Measurements from ENCODE around the gene C6orf89.
"Not testable (repeated sequence)": the region's sequence is repeated elsewhere in the genome, so short reads cannot be mapped to it uniquely, and the experiment has no call there.

The C6orf89 gene

DNA sequence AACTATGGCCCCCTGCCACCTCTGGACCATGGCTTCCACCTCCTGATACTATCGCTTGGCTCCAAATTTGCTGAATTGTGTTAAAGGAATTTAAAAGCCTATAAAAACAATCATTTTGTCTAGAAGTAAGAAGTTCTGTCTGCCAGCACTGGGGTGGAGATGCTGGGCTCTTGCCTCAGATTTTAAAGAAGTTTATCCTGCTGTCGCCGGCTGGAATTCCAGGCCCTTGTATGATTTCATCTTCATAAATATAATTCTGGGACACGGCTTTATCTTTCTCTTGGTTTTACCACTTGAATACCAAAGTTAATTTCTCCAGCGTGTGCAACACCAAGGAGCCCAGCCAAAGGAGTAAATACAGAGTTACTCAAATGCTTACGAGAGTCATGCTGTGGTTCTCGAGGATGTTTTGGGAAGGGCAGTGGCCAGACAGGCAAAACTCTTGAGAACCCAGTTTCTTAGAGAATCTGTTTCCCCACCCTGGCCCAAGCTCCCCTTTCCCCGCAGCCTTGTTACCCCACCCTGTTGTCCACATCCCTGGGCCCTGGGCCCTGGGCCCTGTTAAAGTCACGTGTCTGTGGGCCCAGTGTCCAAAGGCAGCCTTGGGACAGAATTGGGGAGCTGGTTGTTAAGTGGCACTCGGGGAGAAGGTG, 31.9 kb downstream of the C6orf89 start:
- H3K27ac ChIP-seq, result no peak overlapping the region
- DNase-seq (ENCODE audit: low read depth, low spot score), result no peak

DNA sequence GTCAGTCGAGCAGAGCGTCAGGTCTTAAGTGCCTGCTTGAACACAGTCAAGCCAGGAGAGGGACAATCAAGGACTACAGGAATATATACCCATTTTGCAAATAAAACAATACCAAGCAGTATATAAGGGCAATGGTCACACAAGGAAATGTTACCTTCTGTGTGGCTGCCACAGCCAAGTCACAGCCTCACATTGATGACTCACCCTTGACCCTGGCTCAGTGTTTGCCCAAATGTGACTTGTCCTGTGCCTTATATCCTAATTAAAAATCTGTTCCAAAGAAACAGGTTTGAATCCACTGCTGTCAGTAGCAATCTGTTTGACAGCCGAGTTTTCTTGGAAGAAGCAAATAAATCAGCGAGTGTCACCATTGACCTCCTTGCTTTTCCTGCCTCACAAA, 34.3 kb downstream of the C6orf89 start:
- H3K27ac ChIP-seq, result no peak overlapping the region
- DNase-seq (ENCODE audit: low read depth, low spot score), result no peak

DNA sequence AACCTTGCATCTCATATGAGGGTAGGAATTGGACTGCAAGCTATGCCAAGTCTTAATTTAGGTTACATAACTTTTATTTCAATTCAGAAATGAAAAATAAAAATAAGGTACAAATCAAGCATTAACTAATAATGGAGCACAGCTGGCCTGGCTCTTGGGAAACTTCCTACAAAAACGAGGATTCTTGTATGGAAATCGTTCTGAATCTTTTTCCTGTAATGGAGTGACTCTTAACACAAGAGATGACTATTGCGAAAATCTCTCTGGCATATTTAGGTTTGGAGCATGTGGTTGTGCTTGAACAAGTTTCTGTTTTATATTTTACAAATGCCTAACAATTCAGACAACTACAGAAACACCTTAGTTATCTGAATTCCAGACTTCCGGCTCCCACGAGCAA, 34.8 kb downstream of the C6orf89 start:
- DNase-seq (ENCODE audit: low read depth, low spot score), result no peak

DNA sequence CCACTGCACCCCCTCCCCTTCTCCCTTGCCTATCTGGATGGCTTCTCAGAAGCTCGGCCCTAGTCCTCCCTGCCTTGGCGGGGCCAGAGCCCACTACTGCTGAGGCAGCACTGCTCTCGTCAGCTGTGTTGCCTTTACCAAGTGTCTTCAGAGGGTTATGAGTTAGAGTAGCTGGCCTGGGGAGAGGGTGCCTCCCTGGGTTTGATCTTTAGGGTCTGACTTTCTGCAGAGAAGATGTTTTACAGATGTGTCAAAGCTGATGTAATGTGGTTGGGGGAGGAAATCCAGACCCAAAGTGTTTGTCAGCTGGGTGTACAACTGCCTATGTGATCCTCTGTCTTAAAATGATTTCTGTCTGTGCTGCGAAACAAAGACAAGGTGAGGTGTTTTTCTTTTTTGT, 38.4 kb downstream of the C6orf89 start:
- no peak overlapping the region for H3K27ac ChIP-seq
- no peak for DNase-seq (ENCODE audit: low read depth, low spot score)

More for the DNA sequence above, 34.8 kb downstream of the C6orf89 start:
- H3K27ac ChIP-seq, result no peak overlapping the region

DNA sequence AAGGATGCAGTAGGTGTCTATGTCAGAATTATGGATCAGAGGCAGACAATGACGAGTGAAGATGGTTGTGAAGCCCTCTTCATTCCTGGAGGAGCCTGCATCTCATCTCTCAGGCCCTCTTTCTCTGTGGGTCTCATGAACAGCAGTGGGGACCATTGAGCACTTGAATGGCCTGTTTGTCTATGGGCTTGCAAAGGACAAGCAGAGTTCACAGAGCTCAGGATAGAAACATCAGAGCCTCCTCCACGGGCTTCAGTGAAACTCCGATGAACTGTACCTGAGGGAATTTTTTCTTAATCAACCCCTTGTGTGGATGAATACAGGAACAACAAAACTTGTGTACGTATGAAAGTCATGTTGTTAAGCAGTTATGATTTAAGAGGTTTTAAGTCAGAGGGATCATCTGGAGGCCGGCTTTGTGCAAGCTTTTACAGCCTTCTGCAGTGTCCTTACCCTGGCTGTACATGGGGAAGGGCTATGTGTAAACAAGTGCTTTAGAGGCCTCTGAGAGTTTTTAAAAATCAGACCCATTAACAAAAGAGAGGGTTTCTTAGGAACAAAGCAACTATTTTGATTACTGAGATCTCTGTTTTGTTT, 39.1 kb downstream of the C6orf89 start:
- H3K27ac ChIP-seq, result no peak overlapping the region
- DNase-seq (ENCODE audit: low read depth, low spot score), result no peak

DNA sequence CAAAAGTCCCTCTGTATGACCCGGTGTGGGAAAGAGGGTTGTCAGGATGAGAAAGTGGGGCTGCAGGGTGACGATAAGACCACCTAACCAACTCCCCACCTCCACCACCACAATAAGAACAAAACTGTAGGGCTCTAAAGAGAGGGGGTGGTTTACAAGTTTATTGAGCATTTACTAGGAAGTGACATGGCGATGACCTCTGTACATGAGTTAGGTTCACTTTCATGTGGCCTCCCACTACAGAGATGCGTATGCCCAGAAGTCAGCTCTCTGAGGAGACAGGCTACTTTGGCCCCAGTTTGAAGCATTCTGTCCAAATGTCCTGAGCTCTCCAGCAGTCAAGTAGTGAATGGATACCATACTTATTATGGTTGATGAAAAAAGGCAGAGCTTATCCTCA, 40.1 kb downstream of the C6orf89 start:
- DNase-seq (ENCODE audit: low read depth, low spot score), result no peak
- no peak overlapping the region for H3K27ac ChIP-seq

DNA sequence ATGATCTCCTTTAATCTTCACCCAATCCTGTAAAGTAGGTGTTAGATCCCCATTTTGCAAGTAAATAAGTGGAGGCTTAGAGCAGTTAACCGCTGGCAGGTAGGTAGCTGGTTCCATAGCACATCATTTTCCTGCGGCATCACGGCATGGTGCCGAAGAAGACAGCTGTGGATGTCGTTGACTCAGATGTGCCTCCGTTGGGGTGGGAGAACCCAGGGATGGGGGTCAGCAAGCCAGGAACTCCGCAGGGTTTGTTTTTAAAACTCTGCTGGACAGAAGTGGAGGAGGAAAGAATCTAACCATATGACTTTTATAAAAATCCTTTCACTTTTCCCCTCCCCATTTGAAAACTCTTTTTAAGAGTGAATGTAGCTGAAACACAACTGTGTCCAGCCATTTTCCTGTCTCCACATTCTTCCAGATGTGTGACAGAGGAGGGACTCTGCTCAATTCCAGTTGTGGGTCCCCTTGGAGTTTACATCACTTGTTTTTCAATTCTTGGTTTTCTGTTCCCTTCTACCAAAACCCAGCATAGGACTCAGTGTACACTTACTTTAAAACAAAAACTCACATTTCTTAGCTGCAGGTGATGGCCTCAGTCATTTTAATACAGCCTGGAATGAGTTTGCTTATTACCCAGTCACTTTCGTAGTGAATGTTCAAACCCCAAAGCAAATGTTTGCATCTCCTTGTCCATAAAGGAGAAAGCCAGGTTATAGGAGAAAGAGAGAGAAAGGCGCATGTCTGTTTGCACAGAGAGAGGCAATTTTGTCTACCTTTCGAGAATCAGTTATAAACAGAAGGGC, 41.2 kb downstream of the C6orf89 start:
- no peak for DNase-seq (ENCODE audit: low read depth, low spot score)
- no peak overlapping the region for H3K27ac ChIP-seq

DNA sequence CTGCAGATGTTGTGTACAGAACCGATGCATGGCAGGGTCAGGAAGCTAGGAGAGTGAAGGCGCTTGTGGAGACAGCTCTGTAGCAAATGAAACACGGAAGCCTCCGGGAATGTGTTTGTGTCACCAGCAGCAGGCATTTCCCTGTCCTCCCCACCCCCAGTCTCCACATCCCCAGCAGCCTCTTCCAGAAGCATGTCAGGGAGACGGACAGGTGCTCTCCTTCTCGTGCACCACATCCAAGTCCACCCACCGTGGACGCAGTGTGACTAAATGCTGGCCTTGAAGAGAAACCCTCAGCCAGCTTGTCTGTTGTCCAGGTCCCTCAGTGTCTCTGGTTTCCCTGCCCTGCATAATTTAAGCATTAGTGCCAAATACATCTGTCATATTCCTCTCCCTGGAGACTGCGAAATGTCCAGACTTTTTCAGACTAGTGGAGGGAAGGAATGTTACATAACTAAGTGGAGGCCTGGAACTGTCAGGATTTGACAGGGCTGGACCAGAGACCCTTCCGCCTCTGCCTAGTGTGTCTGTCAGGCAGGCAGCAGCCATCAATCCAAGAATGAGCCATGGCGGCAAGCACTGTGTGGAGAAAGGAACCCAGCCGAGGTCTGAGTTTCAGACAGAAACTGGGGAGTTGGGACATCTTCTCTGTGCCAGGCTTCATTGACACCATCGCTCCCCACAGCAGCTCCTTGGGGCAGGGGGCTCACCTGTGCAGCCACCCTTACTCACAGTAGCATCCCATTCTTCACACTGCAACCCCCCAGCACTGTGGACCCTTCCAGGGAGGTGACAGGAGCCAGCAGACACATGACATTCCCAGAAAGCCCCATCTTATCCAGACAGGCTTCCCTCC, 42.2 kb downstream of the C6orf89 start:
- H3K27ac ChIP-seq, result no peak overlapping the region
- no peak for DNase-seq (ENCODE audit: low read depth, low spot score)

DNA sequence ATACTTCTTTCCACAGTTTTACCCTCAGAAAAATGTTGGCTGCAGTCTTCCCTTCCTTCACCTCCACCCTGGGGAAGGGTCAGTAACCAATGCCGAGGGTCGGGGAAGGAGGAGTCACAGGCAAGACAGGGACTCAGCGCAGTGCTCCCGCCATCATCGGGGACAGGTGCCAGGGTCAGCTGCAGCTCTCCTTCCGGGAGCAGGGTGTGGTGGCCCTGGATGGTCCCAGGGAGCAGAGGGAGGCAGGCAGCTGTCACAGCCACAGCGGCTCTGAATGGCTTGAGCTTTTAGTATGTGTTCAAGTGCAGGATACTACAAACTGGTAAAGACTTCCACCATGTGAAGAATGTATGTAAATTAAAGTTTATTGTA, 42.8 kb downstream of the C6orf89 start:
- no peak for DNase-seq (ENCODE audit: low read depth, low spot score)
- no peak overlapping the region for H3K27ac ChIP-seq

DNA sequence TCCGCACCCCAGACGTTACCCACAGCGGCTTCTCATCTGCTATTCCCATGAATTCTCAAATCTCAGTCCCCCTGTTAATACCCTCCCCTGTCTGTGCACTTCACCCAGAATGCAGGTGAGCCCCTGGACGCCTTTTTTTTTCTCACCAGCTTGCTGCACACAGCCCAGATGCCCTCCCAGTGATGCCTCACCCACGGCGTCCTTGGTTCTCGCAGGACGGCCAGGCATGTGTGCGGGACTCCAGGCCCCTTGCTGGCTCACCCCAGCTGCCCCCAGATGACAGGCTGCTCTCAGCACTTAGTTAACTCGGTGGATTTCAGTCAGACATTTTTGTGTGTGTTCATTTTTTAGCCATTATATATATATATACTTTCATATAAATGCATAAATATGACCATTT, 43.4 kb downstream of the C6orf89 start:
- DNase-seq (ENCODE audit: low read depth, low spot score), result no peak
- no peak overlapping the region for H3K27ac ChIP-seq

DNA sequence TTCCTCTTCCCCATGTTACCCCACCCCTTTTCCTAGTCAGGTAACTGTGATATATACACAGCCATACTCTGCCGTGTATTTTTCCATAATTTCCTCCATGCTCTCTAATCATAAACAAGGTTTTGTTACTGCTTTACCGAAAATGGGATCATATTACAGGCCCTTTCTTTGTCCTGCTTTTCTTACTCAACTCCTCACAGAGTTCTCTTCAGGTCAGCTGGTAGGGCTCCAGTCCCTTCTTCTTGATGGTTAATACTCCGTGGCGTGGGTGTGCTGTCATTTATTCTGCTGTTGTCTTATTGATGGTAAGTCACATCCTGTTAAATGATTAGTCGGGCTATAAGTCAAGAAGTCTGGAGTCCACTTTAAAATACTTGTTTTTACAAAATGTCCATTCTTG, 43.9 kb downstream of the C6orf89 start:
- H3K27ac ChIP-seq, result no peak overlapping the region
- no peak for DNase-seq (ENCODE audit: low read depth, low spot score)

DNA sequence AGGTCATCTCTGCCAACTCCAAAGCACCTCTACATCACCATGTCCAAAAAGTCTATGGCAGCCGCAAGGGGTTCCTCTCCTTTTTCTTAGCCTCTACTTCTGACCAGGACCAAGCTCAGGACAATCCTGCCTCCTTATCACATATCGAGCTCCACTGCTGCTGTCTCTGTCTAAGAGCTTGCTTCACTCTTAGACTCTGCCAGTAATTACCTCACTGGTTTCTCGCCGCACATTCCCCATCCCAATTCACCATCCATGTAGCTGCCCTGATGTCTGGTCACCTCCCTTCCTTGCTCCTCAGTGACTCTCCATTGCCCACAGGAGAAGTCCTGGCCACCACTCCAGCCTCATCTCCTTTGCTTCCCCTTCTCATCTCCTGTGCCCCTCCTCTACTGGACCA, 44.7 kb downstream of the C6orf89 start:
- H3K27ac ChIP-seq, result no peak overlapping the region
- DNase-seq (ENCODE audit: low read depth, low spot score), result no peak

DNA sequence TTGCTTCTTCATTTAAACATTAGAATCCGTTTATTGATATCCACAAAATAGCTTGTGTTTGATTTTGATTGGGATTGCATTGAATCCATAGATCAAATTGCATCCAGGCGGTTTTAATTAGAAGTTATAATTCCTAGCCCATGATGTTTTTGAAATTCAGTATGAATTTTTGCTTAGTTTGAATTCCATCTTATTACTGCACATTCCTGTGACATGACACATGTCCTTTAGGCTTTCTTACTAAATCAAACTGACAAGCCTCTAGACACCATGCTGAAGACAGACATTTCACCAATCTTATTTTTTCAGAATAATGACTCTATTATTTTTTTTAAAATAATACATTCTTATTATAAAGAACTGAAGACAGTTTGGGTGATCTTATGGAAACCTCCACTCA, 47.4 kb downstream of the C6orf89 start:
- DNase-seq (ENCODE audit: low read depth, low spot score), result no peak
- H3K27ac ChIP-seq, result no peak overlapping the region

DNA sequence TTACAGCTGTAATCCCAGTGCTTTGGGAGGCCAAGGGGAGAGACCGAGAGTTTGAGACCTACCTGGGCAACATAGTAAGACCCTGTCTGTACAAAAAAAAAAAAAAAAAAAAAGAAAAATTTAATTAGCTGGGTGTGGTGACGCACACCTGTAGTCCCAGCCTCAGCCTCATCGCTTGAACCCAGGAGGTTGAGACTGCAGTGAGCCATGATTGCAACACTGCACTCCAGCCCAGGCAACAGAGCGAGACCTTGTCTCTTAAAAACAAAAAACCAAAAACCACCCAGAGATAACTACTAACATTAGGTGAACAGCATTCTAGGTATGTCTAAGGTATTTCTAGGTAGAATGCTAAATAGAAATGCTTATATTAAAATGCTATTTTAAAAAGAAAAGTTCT, 47.8 kb downstream of the C6orf89 start:
- no peak for DNase-seq (ENCODE audit: low read depth, low spot score)

DNA sequence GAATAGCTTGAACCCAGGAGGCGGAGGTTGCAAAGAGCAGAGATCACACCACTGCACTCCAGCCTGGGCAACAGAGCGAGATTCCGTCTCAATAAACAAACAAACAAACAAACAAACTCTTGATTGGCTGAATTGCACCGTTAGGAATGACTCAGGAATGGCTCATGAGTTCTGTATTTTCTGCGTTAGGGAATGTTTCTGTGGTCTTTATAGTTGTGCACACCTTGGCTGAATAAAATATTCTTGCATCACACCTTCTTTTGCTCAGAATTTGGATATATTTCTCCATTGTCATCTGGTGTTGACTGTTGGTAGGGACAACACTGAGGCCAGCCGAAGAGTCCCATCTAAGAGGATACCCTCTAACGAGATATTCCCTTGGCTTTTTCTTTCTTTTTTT, 49.1 kb downstream of the C6orf89 start:
- no peak for DNase-seq (ENCODE audit: low read depth, low spot score)
- H3K27ac ChIP-seq, result no peak overlapping the region

More for the DNA sequence above, 47.8 kb downstream of the C6orf89 start:
- H3K27ac ChIP-seq, result no peak overlapping the region

DNA sequence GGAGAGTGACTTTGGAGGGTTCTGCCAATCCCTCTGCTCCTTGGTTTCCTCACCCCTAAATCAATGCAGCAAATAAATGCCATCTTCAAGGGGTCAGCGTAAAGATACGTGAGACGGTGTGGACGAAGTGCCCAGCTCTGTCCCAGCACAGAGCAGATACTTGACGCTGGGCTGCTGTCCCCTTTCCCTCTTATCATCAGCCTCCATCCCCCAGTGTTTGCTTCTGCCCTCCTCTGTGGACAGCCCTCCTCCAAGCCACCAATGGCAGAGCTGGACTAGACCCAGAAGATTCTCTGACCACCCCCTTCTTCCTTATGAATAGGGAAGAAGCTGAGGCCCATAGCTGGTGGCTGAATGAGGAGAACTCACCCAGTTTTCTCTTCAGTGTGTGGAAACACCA, 51.1 kb downstream of the C6orf89 start:
- no peak overlapping the region for H3K27ac ChIP-seq
- DNase-seq (ENCODE audit: low read depth, low spot score), result no peak

DNA sequence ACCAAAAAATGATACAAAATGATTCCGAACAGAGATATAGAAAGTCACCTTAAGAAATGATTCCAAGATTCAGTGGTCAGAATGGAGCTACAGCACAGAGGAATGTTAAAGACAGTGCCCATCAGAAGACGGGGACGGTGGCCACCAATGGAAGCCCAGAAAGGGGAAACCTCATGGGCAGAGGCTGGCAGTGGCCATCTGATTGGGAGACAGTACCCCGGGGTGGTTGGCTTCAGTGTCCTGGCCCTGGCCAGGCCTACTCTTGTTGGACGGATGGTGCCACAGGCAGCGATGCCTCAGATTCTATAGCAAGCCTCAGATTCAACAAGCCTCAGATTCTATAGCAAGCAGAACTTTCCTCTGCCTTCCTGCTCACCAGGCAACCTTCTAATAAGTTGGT, 52.1 kb downstream of the C6orf89 start:
- no peak for DNase-seq (ENCODE audit: low read depth, low spot score)
- no peak overlapping the region for H3K27ac ChIP-seq

DNA sequence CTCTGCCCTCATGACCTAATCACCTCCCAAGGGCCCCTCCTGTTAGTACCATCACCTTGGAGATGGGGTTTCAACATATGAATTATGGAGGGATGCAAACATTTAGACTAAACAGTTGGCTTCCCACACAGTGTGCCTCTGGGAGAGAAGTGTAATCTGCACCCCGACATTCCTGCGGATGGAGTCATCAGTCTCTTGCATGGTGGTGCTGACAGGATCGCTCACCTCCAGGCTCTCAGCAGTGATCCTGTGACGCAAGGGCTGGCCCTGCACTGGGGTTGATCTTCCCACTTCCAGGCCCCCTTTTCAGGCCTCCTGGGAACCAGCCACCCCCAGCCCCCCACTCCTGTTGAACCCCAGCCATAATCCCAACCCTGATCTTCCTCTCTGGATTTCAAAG, 52.8 kb downstream of the C6orf89 start:
- no peak overlapping the region for H3K27ac ChIP-seq
- DNase-seq (ENCODE audit: low read depth, low spot score), result no peak

DNA sequence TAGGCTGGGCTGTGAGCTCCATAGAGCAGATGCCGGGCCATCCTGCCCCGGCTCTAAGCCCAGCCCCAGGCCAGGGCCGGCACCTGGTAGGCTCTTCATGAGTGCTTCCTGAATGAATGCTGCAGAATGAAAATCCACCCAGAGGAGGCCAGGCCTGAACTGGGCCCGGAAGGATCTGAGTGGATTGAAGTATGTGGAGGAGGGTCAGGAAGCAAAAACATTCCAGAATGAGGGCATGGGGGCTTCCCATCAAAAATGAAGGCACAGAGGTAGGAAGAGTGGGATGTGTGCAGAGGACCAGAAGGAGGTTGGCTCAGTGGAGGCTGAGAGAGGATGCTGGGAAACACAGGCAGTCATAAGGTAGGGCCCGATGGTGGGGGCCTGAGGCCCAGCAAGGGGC, 53.3 kb downstream of the C6orf89 start:
- not testable (repeated sequence) for H3K27ac ChIP-seq; DNase-seq (ENCODE audit: low read depth, low spot score)

DNA sequence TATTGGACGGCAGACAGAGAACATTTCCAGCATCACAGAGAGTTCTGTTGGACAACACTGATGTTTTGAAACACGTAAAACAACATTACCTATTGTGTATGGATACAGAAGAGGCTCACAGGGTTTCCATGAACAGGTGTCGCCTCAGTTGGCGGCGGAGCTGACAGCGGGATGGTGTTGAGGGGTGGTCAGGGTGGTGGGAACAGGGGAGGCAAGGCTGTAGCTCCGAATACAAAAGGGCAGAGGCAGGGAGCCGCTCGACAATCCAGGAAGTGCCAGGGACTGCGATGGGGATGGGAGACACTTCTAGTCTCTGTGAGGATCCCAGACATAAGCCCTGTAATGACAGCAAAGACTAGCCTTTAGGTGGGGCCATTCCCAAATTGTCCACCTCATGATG, 54.3 kb downstream of the C6orf89 start:
- no peak for DNase-seq (ENCODE audit: low read depth, low spot score)
- H3K27ac ChIP-seq, result no peak overlapping the region

DNA sequence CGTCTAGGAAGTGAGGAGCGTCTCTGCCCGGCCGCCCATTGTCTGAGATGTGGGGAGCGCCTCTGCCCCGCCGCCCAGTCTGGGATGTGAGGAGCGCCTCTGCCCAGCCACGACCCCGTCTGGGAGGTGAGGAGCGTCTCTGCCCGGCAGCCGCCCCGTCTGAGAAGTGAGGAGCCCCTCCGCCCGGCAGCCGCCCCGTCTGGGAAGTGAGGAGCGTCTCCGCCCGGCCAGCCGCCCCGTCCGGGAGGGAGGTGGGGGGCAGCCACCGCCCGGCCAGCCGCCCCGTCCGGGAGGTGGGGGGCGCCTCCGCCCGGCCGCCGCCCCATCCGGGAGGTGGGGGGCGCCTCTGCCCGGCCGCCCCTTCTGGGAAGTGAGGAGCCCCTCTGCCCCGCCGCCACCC, 55.8 kb downstream of the C6orf89 start:
- DNase-seq (ENCODE audit: low read depth, low spot score); H3K27ac ChIP-seq: not testable (repeated sequence)
